ENCODE measurements around the gene NOX1.
"Not testable (repeated sequence)": the region's sequence is repeated elsewhere in the genome, so short reads cannot be mapped to it uniquely, and the experiment has no call there.

The NOX1 gene

DNA sequence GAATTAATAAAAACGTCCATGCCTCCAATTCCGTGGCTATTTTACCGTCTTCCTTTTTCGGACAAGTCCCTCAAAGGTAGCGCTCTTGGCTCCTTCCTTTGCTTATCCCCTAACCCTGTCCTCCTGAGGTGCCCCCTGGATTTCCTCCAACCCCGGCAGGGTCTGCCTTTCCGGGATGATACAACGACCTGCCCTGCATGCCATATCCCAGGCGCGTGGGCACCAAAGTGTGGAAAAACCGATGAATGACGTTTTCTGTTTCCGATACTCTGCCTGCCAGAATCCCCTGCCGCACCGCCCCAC lies 54.7 kb downstream of the NOX1 start:
- Histone ChIP-seq H3K27me3 (ENCODE audit: low read length) (no peaks in the 10 kb centered on the region), H3K4me2 (ENCODE audit: low read depth, low read length, poor library complexity, severe bottlenecking) (peak overlapping the region; percentile 86), H4K20me1 (ENCODE audit: low read depth, low read length) (no peaks in the 10 kb centered on the region), H3K9ac (ENCODE audit: low read length) (peak overlapping the region; percentile 90), H2AFZ (ENCODE audit: low read depth, low read length, severe bottlenecking) (peak overlapping the region; percentile 88), H3F3A (ENCODE audit: insufficient read depth) (no peaks in the 10 kb centered on the region), H3K9me2 (replicated peaks; ENCODE audit: insufficient read depth, low read length) (no peaks in the 10 kb centered on the region), H3K36me3 (ENCODE audit: low read length) (no peaks in the 10 kb centered on the region), H3K79me2 (ENCODE audit: insufficient read depth, low read length) (peaks cover 13% of the 10 kb centered on the region), H3K9me3 (ENCODE audit: insufficient read depth, low read length) (no peaks in the 10 kb centered on the region), H3K27ac (ENCODE audit: low read depth, low read length) (peak overlapping the region; percentile 70), H3K4me3 (ENCODE audit: insufficient read depth, low read length, poor library complexity, severe bottlenecking) (peak overlapping the region; percentile 97)
- TF ChIP-seq, protein P1, sequence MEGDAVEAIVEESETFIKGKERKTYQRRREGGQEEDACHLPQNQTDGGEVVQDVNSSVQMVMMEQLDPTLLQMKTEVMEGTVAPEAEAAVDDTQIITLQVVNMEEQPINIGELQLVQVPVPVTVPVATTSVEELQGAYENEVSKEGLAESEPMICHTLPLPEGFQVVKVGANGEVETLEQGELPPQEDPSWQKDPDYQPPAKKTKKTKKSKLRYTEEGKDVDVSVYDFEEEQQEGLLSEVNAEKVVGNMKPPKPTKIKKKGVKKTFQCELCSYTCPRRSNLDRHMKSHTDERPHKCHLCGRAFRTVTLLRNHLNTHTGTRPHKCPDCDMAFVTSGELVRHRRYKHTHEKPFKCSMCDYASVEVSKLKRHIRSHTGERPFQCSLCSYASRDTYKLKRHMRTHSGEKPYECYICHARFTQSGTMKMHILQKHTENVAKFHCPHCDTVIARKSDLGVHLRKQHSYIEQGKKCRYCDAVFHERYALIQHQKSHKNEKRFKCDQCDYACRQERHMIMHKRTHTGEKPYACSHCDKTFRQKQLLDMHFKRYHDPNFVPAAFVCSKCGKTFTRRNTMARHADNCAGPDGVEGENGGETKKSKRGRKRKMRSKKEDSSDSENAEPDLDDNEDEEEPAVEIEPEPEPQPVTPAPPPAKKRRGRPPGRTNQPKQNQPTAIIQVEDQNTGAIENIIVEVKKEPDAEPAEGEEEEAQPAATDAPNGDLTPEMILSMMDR (IDR thresholded peaks at IDR 0.05; ENCODE audit: insufficient read depth, low read length, poor library complexity, severe bottlenecking) = no peak
- TF ChIP-seq EZH2phosphoT487 (conservative IDR thresholded peaks at IDR 0.05; ENCODE audit: low read length) = no peak

DNA sequence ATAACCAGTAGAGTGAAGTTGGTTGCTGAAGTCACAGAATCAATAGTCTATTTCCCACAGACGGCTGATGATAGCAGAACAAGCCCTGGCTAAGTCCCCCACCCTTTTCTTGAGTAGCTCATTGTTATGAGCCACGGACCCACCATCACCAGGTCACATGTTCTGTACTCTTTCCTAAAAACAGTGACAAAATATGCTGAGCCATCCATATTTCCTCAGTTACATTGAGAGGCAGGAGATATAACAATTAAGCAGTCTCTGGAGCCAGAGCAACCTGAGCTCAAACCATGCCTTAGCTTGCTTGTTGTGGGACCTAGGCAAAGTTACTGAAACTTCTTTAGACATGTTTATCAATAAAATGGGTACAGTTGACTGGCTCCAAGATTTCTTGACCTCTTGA lies 56.8 kb downstream of the NOX1 start:
- no peak overlapping the region for H3K27ac ChIP-seq (ENCODE audit: low read depth, low read length)
- H3K9ac ChIP-seq (ENCODE audit: low read length) = no peak overlapping the region
- H3K79me2 ChIP-seq (ENCODE audit: insufficient read depth, low read length) = peaks cover 13% of the 10 kb centered on the region
- H3K36me3 ChIP-seq (ENCODE audit: low read length) = no peaks in the 10 kb centered on the region
- no peaks in the 10 kb centered on the region for H3K27me3 ChIP-seq (ENCODE audit: low read length)
- no peak overlapping the region for H3K4me2 ChIP-seq (ENCODE audit: low read depth, low read length, poor library complexity, severe bottlenecking)
- TF ChIP-seq, protein P1 (IDR thresholded peaks at IDR 0.05; ENCODE audit: insufficient read depth, low read length, poor library complexity, severe bottlenecking) = no peak
- no peak for TF ChIP-seq EZH2phosphoT487 (conservative IDR thresholded peaks at IDR 0.05; ENCODE audit: low read length)
- no peaks in the 10 kb centered on the region for H3K9me2 ChIP-seq (replicated peaks; ENCODE audit: insufficient read depth, low read length)
- no peak overlapping the region for H2AFZ ChIP-seq (ENCODE audit: low read depth, low read length, severe bottlenecking)
- H3K9me3 ChIP-seq (ENCODE audit: insufficient read depth, low read length) = no peaks in the 10 kb centered on the region
- H3K4me3 ChIP-seq (ENCODE audit: insufficient read depth, low read length, poor library complexity, severe bottlenecking) = no peak overlapping the region
- no peaks in the 10 kb centered on the region for H4K20me1 ChIP-seq (ENCODE audit: low read depth, low read length)
- no peaks in the 10 kb centered on the region for H3F3A ChIP-seq (ENCODE audit: insufficient read depth)

DNA sequence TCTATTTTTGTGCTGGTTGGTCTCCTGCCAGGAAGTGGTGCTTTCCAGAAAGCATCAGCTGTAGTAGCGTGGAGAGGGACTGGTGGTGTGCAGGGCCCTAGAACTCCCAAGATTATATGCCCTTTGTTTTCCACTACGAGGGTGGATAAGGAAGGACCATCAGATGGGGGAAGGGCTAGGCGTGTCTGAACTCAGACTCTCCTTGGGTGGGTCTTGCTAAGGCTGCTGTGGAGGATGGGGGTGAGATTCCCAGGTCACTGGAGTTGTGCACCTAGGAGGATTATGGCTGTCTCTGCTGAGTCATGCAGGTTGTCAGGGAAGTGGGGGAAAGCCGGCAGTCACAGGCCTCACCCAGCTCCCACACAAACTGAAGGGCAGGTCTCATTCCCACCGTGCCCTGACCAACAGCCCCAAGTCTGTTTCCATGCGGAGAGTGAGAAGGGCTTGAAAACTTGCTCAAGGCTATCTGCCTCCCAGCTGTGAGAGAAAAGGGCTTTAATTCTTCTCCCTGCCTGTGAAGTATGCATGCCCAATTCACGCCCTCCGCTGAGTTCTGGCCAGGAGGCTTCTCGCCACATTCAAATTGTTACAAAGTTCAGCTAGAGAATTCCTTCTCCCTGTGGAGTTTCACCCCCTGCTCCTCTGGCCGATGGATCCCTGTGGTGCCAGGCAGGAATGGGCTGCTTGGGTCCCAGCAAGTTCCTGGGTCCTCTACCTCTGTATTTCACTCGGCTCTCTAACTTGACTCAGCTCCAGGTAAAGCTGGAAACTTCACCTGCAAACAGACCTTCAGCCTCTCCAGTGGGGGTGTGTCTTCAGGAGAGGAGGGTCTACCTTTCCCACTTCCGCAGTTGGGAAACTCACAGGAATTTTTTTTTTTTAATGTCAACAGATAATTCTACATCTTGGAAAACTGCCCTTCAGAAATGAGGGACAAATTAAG lies 61.7 kb downstream of the NOX1 start:
- TF ChIP-seq, protein P1 (IDR thresholded peaks at IDR 0.05; ENCODE audit: insufficient read depth, low read length, poor library complexity, severe bottlenecking) = no peak
- TF ChIP-seq EZH2phosphoT487 (conservative IDR thresholded peaks at IDR 0.05; ENCODE audit: low read length) = no peak
- Histone ChIP-seq H4K20me1 (ENCODE audit: low read depth, low read length) (no peaks in the 10 kb centered on the region), H2AFZ (ENCODE audit: low read depth, low read length, severe bottlenecking) (no peak overlapping the region), H3K9me3 (ENCODE audit: insufficient read depth, low read length) (no peaks in the 10 kb centered on the region), H3K4me3 (ENCODE audit: insufficient read depth, low read length, poor library complexity, severe bottlenecking) (no peak overlapping the region), H3K36me3 (ENCODE audit: low read length) (no peaks in the 10 kb centered on the region), H3K27ac (ENCODE audit: low read depth, low read length) (no peak overlapping the region), H3K79me2 (ENCODE audit: insufficient read depth, low read length) (no peaks in the 10 kb centered on the region), H3K9me2 (replicated peaks; ENCODE audit: insufficient read depth, low read length) (no peaks in the 10 kb centered on the region), H3K9ac (ENCODE audit: low read length) (no peak overlapping the region), H3K27me3 (ENCODE audit: low read length) (no peaks in the 10 kb centered on the region), H3F3A (ENCODE audit: insufficient read depth) (no peaks in the 10 kb centered on the region), H3K4me2 (ENCODE audit: low read depth, low read length, poor library complexity, severe bottlenecking) (no peak overlapping the region)

DNA sequence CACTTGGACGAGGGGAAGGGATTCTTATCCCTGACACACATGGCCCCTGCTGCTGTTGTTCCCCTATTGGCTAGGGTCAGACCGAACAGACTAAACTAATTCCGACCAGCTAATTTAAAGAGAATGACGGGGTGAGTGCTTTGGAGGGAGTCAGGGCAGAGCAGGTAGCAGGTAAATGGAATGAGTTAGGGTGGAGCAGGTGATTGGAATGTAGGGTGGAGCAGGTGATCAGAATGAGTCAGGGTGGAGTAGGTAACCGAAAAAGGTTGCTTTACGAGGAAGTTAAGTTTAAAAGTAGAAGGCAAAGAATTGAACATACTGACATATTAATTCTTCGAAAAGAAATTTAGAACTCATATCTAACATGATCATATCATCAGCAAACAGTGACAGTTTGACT lies 65.9 kb downstream of the NOX1 start:
- not testable (repeated sequence) for H3K9me2 ChIP-seq (replicated peaks; ENCODE audit: insufficient read depth, low read length); H3K4me2 ChIP-seq (ENCODE audit: low read depth, low read length, poor library complexity, severe bottlenecking); H3K9ac ChIP-seq (ENCODE audit: low read length); H3F3A ChIP-seq (ENCODE audit: insufficient read depth); H3K9me3 ChIP-seq (ENCODE audit: insufficient read depth, low read length); H3K4me3 ChIP-seq (ENCODE audit: insufficient read depth, low read length, poor library complexity, severe bottlenecking); H3K79me2 ChIP-seq (ENCODE audit: insufficient read depth, low read length); H3K36me3 ChIP-seq (ENCODE audit: low read length); H3K27me3 ChIP-seq (ENCODE audit: low read length); H4K20me1 ChIP-seq (ENCODE audit: low read depth, low read length); H2AFZ ChIP-seq (ENCODE audit: low read depth, low read length, severe bottlenecking); H3K27ac ChIP-seq (ENCODE audit: low read depth, low read length)

Data from SU-DHL-6 (cell line).